CD4-positive, alpha-beta T cell treated with Interleukin-4 for 4 hours (primary cell): ENCODE results near the gene GPX2.

Experiments used
- DNase-seq: peaks from one replicate; pipeline ENCODE4 v3.0.0-alpha.2; 2020

The GPX2 gene

DNA sequence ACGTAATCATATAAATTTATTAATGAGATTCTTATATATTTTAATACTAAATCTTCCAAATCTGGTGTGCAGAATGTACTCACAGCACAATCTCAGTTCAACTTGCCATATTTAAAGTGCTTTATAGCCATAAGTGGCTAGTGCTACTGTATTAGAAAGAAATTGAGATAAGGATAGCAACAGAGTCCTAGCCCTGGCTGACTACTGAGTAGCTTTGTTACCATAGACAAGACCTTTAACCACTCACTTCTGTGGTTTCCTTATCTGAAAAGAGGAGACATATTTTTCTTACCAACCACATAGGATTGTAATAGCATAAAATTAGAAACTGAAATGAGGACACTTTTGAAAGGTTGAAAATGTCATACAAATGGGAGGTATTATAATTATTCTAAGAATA lies 30.3 kb downstream of the GPX2 start:
- DNase-seq: no peak

DNA sequence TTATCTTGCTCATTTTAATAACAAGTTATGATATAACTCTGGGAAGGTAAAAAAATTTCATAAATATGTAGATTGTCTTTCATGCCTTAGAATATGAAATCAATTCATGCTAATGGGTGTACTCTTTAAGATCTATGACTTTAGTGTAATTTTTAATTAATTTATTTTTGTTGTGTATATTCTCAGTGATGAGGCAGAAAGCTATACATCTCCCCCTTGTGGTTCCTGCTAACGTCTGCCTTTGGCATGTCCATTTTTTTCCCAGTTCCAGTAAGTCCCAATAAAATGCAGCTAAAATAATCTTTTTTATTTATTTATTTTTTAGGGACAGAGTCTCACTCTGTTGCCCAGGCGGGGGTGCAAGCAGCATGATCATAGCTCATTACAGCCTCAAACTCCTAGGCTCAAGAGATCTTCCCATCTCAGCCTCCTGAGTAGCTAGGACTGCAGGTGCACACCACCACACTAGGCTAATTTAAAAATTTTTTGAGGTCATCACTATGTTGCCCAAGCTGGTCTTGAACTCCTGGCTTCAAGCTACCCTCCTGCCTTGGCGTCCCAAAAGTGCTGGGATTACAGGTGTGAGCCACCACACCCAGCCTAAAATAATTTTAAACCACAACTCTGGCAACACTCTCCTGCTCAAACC lies 31.6 kb downstream of the GPX2 start:
- no peak for DNase-seq

DNA sequence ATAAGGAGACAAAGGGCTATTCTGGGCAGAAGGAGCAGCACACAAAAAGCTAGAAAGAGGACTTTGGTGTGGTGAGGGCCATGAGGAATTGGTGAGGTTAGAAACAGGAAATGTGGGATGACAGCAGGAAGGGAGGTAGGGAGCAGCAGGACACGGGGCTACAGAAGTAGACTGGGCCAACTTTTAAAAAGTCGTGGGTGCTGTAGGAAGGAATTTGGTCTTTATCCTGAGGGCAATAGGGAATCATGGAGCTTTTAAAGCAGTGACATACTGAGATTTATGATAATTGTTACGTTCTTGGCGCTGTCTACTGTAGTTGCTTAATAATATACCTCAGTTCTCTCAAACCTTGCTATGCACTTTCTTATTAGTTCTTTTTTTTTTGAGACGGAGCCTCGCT lies 36.5 kb downstream of the GPX2 start:
- no peak for DNase-seq

DNA sequence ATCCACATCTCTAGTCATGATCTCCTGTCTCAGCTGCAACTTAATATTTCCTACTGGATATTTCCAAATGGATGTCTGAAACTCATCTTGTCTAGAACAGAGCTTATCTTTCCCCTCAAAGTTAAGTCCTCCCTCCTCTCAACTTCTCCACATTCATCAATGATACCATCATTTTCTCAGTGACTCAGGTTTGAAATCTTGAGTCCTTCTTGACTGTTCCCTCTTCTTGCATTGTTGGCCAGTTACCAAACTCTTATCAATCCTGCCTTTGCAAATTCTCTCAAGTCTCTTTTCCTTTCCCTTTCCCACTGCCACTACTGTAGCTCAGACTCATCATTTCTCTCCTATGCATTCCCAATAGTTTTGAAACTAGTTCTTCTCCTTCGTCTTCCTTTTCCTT lies 42.6 kb downstream of the GPX2 start:
- no peak for DNase-seq

DNA sequence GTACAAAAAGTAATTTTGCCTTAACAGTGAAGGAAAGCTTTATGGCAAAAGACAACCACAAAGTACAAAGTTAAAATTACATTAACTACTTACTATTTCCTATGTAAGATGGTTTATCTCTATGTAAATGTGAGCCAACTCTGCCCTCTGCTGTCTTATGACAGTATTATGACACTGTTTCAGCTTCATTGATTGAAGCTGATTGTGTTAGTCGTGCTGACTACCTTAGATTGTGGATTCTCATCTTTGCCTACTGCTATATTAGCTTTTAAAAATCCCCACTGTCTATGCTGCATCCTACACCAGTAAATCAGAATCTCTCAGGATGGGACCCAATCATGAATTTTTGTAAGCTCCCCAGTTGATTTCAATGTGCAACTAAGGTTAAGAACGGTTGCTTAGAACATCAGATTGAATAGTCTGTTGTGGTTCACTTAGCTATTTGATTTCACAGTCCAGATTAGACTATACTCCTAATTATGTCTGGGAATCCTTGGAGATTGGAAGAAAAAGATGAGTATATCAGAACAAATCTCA lies 50.6 kb downstream of the GPX2 start:
- DNase-seq: peak; percentile 70

DNA sequence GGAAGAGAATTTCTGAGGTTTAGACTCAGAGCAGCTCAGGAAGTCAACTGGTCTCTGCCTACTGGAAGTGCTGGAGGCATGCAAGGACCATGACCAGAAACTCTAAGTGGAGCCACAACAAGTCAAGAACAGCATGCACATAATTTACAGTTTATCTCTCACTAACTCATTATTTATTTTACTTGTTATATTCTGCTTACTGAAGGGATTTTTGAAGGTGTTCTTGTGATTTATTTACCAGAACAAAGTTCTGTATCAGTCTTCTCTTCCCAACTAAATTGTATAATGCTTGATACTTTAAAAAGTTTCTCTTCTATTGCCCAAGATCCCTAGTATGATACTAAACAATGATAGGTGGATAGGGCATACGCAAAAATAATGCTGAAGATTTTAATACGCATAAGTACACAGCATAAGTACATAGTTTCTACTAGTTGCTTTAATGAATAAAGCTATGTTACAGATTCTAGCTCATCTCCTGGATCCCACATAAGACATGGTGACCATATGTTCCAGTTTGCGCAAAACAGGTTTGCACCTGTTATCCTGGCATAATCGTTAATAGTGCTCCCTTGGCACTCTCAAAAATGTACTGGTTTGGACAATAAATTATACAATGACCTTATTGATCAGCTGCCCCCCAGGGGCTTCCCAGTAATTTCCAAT lies 51.2 kb downstream of the GPX2 start:
- no peak for DNase-seq

DNA sequence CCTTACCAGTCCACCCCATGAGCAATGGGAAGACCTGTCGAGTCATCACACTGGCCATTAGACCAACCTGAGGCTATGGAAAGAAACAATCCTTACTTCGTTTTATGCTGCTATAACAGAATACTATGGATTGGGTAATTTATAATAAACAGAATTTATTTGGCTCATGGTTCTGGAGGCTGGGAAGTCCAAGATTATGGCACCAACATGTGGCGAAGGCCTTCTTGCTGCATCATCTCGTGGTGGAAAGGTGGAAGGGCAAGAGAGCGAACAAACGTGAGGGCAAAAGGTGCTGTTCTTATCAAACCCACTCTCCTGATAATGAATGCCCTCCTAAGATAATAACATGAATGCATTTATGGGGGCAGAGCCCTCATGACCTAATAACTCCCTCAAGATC lies 53.2 kb downstream of the GPX2 start:
- DNase-seq: no peak
